Hematopoietic multipotent progenitor cell treated with erythropoietin and hydrocortisone succinate and interleukin-3 and kit ligand, for 6 days (in vitro differentiated cells): ENCODE data around the gene RGS6.

ENCODE experiments used
- DNase-seq: peaks from one replicate; pipeline ENCODE4 v3.0.0-alpha.2; 2015

Gene RGS6

DNA sequence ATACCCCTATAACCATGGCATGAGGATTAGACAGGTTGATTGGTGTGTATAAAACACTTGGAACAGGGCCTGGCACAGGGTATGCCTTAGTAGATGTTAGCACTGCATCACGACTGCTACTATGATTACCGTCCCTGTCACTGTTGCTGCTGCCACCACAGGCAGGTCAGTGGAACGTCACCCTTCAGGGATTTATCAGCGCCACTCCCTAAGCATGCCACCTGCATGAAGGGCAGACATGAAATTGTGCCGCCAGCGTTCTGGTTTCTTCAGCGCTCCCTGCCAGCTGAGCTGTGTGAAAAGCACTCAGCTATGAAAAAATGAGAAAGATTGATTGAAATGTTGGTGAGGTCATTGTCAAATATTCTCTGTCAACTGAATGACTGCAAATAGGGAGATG is 484.7 kb downstream of the RGS6 start:
- peak; percentile 26 for DNase-seq

DNA sequence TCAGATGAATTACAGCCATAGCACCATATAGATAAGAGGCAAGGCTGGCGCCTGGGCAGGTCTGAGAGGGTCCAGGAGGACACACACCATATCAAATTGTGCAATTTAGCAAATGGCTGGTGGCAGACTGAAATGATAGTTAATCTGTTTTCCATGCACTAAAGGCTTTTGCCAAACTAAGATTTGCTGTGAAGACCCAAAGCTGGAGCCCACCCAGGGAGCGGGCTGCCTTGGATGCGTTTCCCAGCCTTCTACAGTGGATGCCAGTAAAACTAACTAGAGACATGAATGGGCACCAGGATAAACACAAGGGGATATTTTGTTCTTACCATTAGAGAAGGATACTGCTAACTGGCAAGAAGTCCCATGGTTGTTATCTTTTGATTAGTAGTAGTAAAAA is 486.6 kb downstream of the RGS6 start:
- no peak for DNase-seq

DNA sequence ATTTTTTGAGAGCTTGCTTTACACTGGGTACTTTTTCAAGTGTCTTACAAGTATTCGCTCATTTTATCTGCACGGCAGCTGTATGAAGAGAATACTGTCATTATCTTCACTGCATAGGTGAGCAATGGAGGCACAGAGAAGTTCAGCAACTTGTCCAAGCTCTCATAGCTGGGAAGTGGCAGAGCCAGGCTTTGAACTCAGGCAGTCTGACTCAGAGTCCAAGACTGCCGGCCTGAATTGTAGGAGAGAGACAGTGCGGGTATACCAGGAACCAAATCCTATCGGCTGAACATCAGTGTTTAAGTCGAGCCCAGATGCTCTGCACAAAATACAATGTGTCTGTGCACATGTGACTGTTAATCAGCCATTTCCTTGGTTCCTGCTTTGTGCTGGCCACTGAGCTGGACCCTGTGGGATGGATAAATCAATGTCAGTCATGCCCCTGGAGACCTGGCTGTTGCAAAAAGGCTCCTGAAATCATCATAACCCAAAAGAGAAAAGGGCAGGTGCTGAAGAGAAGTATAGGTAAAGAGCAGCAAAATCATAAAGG is 487.1 kb downstream of the RGS6 start:
- DNase-seq: no peak

DNA sequence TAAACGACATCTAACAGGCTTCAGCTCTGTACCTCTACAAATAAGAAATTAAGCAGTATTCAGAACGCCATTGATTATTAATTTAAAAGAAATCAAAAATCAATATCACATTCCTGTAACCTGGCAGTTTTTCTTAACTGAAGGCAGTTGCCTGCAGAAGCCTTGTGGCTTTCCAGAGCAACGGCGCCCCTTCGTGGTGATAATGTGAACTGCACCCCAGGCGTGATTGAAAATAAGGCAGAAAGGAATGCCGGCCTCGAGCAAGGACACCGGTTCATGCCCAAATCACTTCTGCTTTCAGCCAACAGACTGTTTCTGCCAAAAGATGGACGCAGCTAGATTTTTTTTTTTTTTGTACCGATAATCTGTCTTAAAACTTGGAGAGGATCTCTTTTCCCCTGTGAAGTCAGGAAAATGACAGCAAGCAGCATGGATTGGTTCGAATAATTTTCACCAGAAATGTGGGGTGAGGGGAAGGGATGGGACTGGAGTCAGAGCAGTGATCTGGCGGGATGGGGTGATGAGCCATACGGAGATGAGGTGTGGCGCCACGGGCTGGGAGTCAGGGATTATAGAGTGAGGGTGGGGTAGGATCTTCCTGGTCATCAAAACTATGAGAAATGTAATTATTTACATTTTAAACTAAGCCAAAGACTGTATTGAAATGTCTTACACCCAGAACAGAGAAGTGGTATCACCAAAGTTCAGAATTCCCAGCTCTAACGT is 488.7 kb downstream of the RGS6 start:
- DNase-seq: peak; percentile 78

DNA sequence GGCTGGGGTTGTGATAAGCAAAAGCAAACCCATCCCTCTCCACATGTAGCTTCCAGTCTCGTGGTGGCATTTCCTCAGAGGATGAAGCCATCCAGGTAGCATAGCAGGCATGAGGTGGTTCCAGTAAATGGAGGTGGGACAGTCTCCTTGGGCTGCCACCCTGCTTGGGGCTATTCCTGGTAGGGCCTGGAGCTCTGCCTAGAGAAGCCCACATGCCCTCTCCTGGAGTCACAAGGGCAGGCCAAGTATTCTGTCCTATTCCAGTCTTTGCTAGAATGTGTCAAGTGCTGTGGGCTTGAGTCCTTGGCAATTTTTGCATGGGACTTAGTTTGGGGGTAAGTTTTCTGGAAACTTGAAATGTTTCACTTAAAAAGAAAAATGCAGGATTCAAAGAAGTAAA is 491.7 kb downstream of the RGS6 start:
- no peak for DNase-seq

DNA sequence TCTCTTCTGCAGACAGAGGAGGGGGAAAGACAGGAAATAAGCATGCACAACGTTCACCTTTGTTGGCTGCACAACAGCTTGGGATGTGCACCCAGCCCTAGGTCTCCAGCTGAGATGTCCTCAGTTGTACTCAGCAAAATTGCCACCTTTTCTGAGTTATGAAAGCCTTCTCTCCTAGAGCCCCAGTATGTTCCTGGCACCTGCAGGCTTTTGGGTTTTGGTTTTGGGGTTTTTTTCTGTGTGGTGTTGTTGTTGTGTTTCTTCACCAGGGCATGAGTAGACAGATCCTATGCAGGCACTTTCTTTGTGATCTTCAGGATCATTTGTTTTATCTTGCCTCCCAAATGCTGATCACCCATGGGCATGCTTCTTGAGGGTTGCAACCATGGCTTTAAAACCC is 498.2 kb downstream of the RGS6 start:
- DNase-seq: no peak

GRCh38 chr14:72432748-72433147 is 500.5 kb downstream of the RGS6 start:
- no peak for DNase-seq

- DNase-seq: no peak
Observed at GRCh38 chr14:72433511-72433910, 501.3 kb downstream of the RGS6 start.

DNA sequence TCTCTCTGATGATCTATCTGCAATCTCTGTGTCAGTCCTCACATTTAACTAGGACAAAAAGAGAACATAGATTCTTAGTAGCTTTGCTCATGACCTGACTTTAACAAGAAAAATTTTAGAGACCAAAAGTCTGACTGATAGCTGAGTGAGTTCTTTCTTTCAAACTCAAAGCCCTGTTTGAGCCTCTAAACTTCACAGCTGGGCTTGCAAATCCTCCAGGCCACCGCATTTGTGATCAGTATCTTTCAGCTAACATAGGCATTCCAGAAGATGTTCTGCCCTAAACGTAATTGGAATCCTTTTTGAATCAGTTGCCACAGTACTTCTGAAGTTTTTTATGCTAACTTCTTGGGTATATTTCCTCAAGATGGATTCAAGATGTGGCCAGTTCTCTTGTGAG is 502.6 kb downstream of the RGS6 start:
- no peak for DNase-seq

DNA sequence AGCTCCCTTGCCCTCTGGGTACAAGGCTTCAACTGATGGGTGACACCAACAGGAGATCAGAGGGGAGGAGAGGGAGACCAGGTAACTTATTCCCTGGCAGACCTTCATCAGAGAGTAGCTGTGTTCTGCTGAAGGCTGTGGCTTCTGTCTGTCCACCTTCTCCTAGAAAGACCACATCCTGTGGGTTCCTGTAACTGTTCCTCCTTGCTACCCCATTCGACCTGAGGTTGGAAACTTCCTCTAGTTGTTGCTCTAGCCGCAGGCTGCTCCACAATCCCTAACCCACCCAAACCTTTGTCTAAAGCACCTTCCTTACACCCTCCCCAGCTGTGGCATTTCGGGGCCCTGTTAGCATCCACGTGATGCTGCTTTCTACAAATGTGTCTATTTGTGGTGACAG is 507.5 kb downstream of the RGS6 start:
- peak; percentile 46 for DNase-seq

DNA sequence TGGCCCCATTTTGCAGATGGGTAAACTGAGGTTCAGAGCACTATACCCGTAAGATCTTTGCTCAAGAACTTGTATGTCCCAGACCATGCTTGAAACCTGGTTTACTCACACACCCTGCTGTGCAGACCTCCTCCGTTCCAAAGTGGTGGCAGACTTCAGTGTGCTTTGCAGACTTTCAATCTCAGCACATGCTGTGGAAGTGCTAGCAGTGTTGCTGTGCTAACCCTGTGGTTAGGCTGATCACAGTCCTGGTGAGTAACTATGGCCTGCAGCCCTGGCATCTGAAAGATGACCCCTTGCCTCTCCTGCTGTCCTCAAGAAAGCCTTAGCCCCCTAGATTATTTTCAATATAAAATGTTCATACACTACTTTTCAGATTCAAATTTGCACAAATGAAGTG is 511.0 kb downstream of the RGS6 start:
- DNase-seq: no peak

DNA sequence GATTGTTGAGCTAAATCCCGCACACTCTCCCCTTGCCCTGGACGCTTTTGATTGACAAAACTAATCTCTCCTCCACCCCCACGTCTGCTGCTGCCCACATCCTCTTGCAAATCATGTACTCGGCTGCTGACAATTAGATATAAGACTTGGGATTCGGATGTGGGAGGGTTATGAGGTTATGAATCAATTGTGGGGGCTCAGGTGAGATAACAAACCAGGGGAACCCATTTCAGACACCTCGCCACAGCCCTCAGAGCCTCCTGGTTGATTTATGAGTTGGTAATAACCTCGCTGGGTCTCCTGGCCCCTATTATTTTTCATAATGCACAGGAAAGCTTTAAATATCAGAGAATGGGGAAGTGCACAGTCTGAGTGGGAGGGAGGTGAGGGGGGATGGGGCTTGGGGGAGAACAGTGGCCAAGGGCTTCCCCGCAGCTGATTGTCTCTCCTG is 511.8 kb downstream of the RGS6 start:
- DNase-seq: peak; percentile 57

- no peak for DNase-seq
Observed at GRCh38 chr14:72444701-72445100, 512.5 kb downstream of the RGS6 start.

GRCh38 chr14:72448212-72448611 is 516.0 kb downstream of the RGS6 start:
- DNase-seq: no peak

GRCh38 chr14:72450473-72451044 is 518.3 kb downstream of the RGS6 start:
- no peak for DNase-seq

- DNase-seq: no peak
Observed at GRCh38 chr14:72451054-72451972, 519.1 kb downstream of the RGS6 start.

DNA sequence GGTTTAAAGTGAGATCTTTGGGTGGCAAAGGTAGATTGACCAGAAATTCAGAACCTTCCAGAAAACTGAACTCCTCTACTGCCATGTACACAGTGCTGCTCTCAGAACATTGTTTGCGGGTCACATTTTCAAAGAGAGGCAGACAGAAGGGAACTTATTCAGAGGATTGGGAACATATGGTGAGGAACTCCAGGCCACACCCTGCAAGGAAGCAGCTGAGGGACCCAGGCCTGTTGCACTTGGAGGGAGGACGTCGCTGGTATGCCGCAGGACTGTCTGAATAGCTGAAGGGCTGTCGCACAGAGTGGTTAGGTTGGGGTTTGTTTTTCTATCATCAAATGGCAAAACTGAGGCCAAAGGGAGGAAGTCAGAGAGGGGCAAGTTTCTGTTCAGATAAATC is 520.5 kb downstream of the RGS6 start:
- DNase-seq: no peak

DNA sequence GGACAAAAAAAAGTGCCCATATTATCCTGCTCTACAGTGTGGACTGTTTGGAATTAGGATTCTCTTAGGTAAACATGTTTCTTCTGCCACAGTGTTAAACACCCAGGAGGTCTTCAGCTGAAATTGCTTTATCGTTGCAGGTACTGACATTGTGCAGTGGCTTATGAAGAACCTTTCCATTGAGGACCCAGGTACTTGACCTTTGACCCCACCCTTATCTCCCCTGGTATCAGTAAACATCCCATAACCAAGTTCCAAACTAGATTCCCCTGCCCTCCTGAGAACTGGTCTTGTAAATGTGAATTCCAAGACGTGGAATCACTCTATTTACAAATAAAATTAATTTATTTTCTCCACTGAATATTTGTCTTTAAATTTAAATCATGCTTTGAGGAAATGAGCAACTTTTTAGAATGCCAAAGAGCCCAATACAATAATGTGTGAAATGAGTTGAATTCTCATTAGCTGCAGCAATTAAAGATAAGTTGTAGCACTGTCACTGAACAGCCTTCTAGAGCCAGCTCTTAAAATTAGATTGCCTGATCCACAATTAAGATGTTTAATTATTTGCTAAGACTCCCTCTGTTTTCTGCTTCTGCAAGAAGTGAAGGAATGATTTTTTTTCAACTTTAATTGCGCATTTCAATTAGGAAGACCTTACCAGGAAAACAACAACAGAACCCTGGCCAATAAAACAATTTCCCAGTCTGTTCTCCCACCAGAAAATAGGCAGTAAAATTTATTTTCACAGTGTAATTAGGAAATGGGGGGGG is 522.3 kb downstream of the RGS6 start:
- DNase-seq: no peak

DNA sequence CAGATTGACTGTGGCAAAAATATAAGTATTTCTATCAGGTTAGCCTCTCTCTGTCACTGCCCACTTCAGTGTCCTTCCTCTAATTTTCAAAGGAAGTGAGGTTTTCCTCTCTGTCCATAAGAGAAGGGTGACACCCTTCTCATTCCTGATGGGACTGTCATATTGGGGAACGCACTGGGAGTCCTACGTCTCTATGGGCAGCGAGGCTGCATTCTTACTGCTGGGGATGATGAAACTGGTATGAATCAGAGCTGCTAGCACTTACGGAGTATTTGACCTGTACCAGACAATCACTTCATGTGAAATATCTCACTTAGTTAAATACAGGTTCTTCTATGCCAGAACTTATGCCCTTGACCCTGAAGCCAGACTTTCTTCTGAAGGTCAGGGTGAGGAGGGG is 525.4 kb downstream of the RGS6 start:
- no peak for DNase-seq

GRCh38 chr14:72462056-72462455 is 529.8 kb downstream of the RGS6 start:
- no peak for DNase-seq

DNA sequence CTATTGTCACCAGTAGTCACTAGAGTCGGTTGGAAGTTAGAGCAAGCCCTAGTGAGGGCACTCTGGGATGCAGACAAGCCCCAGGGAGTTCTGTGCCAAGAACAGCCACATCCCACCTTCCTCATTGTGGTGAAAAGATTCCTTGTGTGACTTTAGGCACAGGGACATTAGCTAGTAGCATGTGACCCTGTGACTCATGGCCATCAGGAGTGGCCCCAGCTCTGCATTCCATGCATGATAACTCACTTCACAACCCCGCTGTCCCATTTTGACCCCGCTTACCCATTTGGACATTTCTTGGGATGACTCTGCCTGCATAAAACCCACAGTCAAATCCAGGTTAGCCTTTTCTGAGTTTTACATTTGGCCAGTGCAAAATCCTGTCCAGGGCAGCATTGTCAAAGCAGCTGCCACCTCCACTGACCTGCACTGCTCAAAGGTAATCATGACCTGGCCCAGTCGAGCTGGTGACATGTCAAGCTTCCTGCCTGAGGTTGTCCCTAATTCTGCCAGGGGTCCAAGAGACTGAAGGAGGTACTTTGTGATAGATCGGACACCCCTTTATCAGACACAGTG is 531.1 kb downstream of the RGS6 start:
- no peak for DNase-seq

DNA sequence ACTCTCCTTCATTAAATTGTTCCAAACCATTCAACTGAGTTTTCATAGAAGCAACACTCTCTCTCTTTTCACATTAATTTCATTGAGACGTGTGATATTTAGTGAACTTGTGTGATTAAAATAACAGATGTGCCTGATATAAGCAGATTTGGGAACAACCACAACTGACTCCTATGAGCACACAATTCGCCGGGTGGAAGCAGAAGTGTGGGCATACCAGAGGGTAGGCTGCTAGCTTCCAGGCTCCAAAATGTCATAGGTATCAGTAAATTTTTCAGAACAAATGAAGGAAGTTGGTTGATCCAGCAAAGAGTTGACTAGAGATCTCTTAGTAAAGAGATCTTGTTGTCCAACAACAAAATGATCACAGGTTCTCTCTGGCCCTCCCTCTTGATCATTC is 532.0 kb downstream of the RGS6 start:
- no peak for DNase-seq
